ENCODE measurements around the gene FAM171A1.

Gene FAM171A1

DNA sequence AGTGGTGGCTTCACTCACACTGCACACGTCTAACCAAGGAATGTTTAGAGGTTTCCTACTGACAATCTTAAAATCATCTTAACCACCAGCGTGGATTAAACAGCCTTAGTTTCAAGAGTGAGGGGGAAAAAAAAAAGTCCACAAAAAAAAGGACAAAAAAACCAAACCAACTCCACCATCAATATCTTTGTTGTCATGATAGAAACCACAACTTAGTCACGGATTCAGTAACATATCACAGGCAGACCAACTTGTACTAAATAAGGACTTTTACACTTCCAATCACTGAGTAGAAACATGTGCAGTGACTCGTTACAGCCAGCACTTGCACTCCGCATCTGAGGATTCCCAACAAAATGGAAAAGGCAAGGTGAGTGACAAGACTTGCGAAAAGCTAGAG lies 46.5 kb downstream of the FAM171A1 start:
- H3K36me3 ChIP-seq: no peaks in the 10 kb centered on the region
- H3K27ac ChIP-seq: no peak overlapping the region
- H3K4me1 ChIP-seq (ENCODE audit: control insufficient read depth in 1 of 2, insufficient read depth in 1 of 2, low read depth in 1 of 2, low read length in 1 of 2): no peaks in the 10 kb centered on the region
- no peaks in the 10 kb centered on the region for H3K9me3 ChIP-seq
- TF ChIP-seq, protein P1, sequence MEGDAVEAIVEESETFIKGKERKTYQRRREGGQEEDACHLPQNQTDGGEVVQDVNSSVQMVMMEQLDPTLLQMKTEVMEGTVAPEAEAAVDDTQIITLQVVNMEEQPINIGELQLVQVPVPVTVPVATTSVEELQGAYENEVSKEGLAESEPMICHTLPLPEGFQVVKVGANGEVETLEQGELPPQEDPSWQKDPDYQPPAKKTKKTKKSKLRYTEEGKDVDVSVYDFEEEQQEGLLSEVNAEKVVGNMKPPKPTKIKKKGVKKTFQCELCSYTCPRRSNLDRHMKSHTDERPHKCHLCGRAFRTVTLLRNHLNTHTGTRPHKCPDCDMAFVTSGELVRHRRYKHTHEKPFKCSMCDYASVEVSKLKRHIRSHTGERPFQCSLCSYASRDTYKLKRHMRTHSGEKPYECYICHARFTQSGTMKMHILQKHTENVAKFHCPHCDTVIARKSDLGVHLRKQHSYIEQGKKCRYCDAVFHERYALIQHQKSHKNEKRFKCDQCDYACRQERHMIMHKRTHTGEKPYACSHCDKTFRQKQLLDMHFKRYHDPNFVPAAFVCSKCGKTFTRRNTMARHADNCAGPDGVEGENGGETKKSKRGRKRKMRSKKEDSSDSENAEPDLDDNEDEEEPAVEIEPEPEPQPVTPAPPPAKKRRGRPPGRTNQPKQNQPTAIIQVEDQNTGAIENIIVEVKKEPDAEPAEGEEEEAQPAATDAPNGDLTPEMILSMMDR (IDR thresholded peaks at IDR 0.05): no peak
- H3K27me3 ChIP-seq: peaks cover 25% of the 10 kb centered on the region
- no peak overlapping the region for H3K4me3 ChIP-seq (ENCODE audit: low read depth in 1 of 2, low read length in 1 of 2)

DNA sequence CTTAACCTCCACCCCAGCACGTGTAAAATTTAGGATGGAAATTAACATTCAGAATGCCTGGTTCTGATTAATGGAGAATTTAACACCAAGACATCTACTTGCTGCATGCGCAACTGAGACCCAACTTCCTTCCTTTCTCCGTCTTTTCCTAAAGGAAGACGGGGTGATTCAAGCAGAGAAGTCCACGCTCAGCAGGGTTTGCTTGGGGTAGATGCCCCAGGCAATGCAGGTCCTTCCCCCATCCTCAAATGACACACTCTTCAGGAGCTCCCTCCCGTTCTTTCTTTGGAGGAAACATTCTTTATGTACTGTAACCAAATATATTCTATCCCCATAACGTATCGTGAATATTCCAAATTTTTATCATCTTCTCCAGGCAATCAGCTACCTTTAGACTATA lies 47.0 kb downstream of the FAM171A1 start:
- Histone ChIP-seq H3K36me3 (no peaks in the 10 kb centered on the region), H3K4me1 (ENCODE audit: control insufficient read depth in 1 of 2, insufficient read depth in 1 of 2, low read depth in 1 of 2, low read length in 1 of 2) (no peaks in the 10 kb centered on the region), H3K9me3 (no peaks in the 10 kb centered on the region), H3K4me3 (ENCODE audit: low read depth in 1 of 2, low read length in 1 of 2) (no peak overlapping the region), H3K27me3 (peaks cover 25% of the 10 kb centered on the region), H3K27ac (no peak overlapping the region)
- TF ChIP-seq, protein P1 (IDR thresholded peaks at IDR 0.05): no peak

GRCh38 chr10:15322356-15322755 lies 48.7 kb downstream of the FAM171A1 start:
- Histone ChIP-seq H3K27me3 (peaks cover 25% of the 10 kb centered on the region), H3K4me1 (ENCODE audit: control insufficient read depth in 1 of 2, insufficient read depth in 1 of 2, low read depth in 1 of 2, low read length in 1 of 2) (no peaks in the 10 kb centered on the region), H3K36me3 (no peaks in the 10 kb centered on the region), H3K27ac (no peak overlapping the region), H3K4me3 (ENCODE audit: low read depth in 1 of 2, low read length in 1 of 2) (no peak overlapping the region), H3K9me3 (no peaks in the 10 kb centered on the region)
- TF ChIP-seq, protein P1 (IDR thresholded peaks at IDR 0.05): no peak

DNA sequence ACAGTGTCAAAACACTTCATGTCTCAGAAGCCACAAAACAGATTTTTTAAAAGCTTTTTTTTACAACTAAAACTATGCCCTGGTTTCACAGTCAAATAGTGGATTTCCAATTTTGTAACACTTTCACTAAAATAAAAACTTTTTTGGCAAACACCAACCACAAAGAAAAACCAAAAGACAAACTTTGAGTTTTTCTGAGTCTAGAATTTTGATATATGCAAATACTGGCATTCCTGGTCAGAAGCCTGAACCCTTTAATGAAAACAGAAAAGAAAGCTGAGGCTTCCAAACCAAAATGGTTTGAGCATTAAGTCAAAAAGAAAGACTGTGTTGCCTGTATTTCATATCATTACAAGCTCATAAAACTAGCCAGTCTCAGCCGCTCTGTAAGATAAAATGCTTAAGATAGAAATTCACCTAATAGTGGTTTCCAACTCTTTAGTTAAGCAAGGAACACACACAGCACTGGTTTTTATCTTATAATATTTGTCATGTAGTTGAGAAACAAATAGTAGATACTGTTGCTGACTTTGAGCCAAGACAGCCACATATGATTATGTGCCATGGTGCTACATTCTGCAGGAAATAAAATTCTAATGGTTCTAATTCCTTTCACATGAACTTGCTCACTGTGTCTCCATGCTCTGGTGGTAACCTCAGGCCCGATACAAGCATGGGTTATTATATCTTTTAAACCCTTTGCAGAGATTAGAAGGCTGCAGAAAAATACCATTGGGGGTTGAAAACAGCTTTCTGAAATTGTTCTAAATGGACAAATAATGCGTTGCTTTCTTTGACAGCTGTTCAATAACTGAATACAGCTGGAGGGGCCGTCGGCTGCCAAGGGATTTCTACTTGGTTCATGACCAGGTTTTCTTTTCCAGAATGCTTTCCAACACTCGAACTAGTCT lies 49.4 kb downstream of the FAM171A1 start:
- H3K36me3 ChIP-seq: no peaks in the 10 kb centered on the region
- H3K4me1 ChIP-seq (ENCODE audit: control insufficient read depth in 1 of 2, insufficient read depth in 1 of 2, low read depth in 1 of 2, low read length in 1 of 2): no peaks in the 10 kb centered on the region
- H3K27ac ChIP-seq: no peak overlapping the region
- TF ChIP-seq, protein P1 (IDR thresholded peaks at IDR 0.05): no peak
- no peaks in the 10 kb centered on the region for H3K9me3 ChIP-seq
- H3K27me3 ChIP-seq: peaks cover 25% of the 10 kb centered on the region
- no peak overlapping the region for H3K4me3 ChIP-seq (ENCODE audit: low read depth in 1 of 2, low read length in 1 of 2)

GRCh38 chr10:15320522-15321203 lies 50.4 kb downstream of the FAM171A1 start:
- no peaks in the 10 kb centered on the region for H3K9me3 ChIP-seq
- TF ChIP-seq, protein P1 (IDR thresholded peaks at IDR 0.05): no peak
- no peaks in the 10 kb centered on the region for H3K4me1 ChIP-seq (ENCODE audit: control insufficient read depth in 1 of 2, insufficient read depth in 1 of 2, low read depth in 1 of 2, low read length in 1 of 2)
- peaks cover 17% of the 10 kb centered on the region for H3K27me3 ChIP-seq
- no peaks in the 10 kb centered on the region for H3K36me3 ChIP-seq
- H3K27ac ChIP-seq: no peak overlapping the region
- H3K4me3 ChIP-seq (ENCODE audit: low read depth in 1 of 2, low read length in 1 of 2): no peak overlapping the region

Data from neutrophil (primary cell).